ENCODE measurements around the gene TMCC1.

Gene TMCC1

GRCh38 chr3:129938140-129938930 lies 44.8 kb upstream of the TMCC1 start:
- H4K20me1 ChIP-seq (ENCODE audit: insufficient read depth): no peaks in the 10 kb centered on the region
- no peaks in the 10 kb centered on the region for H3K27me3 ChIP-seq (ENCODE audit: insufficient read depth, low read depth)
- H2AFZ ChIP-seq (ENCODE audit: low read depth): no peak overlapping the region
- peak; percentile 44; the same call in 1 of the 2 replicates for TF ChIP-seq CTCF (conservative IDR thresholded peaks at IDR 0.05; ENCODE audit: low read depth, low read length)
- H3K4me3 ChIP-seq (IDR thresholded peaks at IDR 0.05; ENCODE audit: insufficient read depth, low read depth, low read length): no peak overlapping the region
- no peaks in the 10 kb centered on the region for H3K36me3 ChIP-seq (ENCODE audit: insufficient read depth)
- no peak overlapping the region for H3K4me2 ChIP-seq
- no peaks in the 10 kb centered on the region for H3K4me1 ChIP-seq (ENCODE audit: low read depth, poor library complexity, severe bottlenecking)
- H3K27ac ChIP-seq: no peak overlapping the region
- H3K79me2 ChIP-seq (ENCODE audit: insufficient read depth, low read depth): no peaks in the 10 kb centered on the region
- H3K9ac ChIP-seq: no peak overlapping the region

DNA sequence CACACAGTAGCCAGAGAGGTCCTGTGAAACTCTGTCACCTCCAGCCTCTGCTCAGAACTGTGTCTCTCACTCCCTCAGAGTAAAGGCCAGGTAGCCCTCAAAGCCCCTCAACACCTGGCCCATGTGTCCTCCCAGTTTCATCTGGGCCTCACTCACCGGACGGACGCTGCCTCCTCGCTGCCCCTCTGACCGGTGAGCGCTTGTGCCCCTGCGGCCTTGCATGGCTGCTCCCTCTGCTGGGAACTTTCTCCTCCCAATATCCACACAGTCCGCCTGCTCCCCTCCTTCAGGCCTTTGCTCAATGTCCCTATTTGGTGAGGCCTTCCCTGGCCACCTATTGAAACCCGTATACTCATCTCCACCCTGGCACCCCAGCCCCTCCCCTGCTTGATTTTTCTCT lies 44.2 kb upstream of the TMCC1 start:
- H2AFZ ChIP-seq (ENCODE audit: low read depth): no peak overlapping the region
- no peaks in the 10 kb centered on the region for H3K79me2 ChIP-seq (ENCODE audit: insufficient read depth, low read depth)
- no peak overlapping the region for H3K4me3 ChIP-seq (IDR thresholded peaks at IDR 0.05; ENCODE audit: insufficient read depth, low read depth, low read length)
- no peaks in the 10 kb centered on the region for H3K27me3 ChIP-seq (ENCODE audit: insufficient read depth, low read depth)
- TF ChIP-seq CTCF (conservative IDR thresholded peaks at IDR 0.05; ENCODE audit: low read depth, low read length): no peak
- H3K4me2 ChIP-seq: no peak overlapping the region
- H4K20me1 ChIP-seq (ENCODE audit: insufficient read depth): no peaks in the 10 kb centered on the region
- H3K9ac ChIP-seq: no peak overlapping the region
- H3K4me1 ChIP-seq (ENCODE audit: low read depth, poor library complexity, severe bottlenecking): no peaks in the 10 kb centered on the region
- H3K27ac ChIP-seq: no peak overlapping the region
- H3K36me3 ChIP-seq (ENCODE audit: insufficient read depth): no peaks in the 10 kb centered on the region

DNA sequence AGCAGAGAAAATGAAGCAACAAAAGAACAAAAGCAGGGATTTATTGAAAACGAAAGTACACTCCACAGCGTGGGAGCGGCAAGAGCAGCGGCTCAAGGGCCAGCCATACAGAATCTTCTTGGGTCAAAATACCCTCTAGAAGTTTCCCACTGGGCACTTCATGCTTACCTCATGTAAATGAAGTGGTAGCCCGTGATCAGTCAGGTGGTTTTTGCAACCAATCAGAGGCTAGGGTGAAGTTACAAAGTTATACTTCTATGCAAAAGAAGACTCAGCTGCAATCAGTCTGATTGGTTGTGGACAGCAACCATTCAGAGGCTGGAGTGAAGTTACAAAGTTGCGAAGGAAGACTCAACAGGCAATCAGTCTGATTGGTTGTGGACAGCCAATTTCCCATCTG lies 43.2 kb upstream of the TMCC1 start:
- TF ChIP-seq CTCF (conservative IDR thresholded peaks at IDR 0.05; ENCODE audit: low read depth, low read length): no peak
- Histone ChIP-seq H2AFZ (ENCODE audit: low read depth) (no peak overlapping the region), H3K27me3 (ENCODE audit: insufficient read depth, low read depth) (no peaks in the 10 kb centered on the region), H3K27ac (no peak overlapping the region), H3K9ac (no peak overlapping the region), H4K20me1 (ENCODE audit: insufficient read depth) (no peaks in the 10 kb centered on the region), H3K79me2 (ENCODE audit: insufficient read depth, low read depth) (no peaks in the 10 kb centered on the region), H3K36me3 (ENCODE audit: insufficient read depth) (no peaks in the 10 kb centered on the region), H3K4me1 (ENCODE audit: low read depth, poor library complexity, severe bottlenecking) (no peaks in the 10 kb centered on the region), H3K4me2 (no peak overlapping the region), H3K4me3 (IDR thresholded peaks at IDR 0.05; ENCODE audit: insufficient read depth, low read depth, low read length) (no peak overlapping the region)

GRCh38 chr3:129934234-129935123 lies 41.0 kb upstream of the TMCC1 start:
- peak overlapping the region; percentile 10; the same call in 1 of the 2 replicates for H2AFZ ChIP-seq (ENCODE audit: low read depth)
- H3K4me1 ChIP-seq (ENCODE audit: low read depth, poor library complexity, severe bottlenecking): no peaks in the 10 kb centered on the region
- no peaks in the 10 kb centered on the region for H3K27me3 ChIP-seq (ENCODE audit: insufficient read depth, low read depth)
- no peak overlapping the region for H3K9ac ChIP-seq
- H3K4me3 ChIP-seq (IDR thresholded peaks at IDR 0.05; ENCODE audit: insufficient read depth, low read depth, low read length): no peak overlapping the region
- no peaks in the 10 kb centered on the region for H3K79me2 ChIP-seq (ENCODE audit: insufficient read depth, low read depth)
- H3K4me2 ChIP-seq: peak overlapping the region; percentile 6; the same call in 1 of the 2 replicates
- no peaks in the 10 kb centered on the region for H4K20me1 ChIP-seq (ENCODE audit: insufficient read depth)
- no peak overlapping the region for H3K27ac ChIP-seq
- TF ChIP-seq CTCF (conservative IDR thresholded peaks at IDR 0.05; ENCODE audit: low read depth, low read length): peak; percentile 99
- H3K36me3 ChIP-seq (ENCODE audit: insufficient read depth): no peaks in the 10 kb centered on the region

All from KMS-11 (cell line).